ENCODE measurements around the gene ATRN.

- TF ChIP-seq, protein P1, sequence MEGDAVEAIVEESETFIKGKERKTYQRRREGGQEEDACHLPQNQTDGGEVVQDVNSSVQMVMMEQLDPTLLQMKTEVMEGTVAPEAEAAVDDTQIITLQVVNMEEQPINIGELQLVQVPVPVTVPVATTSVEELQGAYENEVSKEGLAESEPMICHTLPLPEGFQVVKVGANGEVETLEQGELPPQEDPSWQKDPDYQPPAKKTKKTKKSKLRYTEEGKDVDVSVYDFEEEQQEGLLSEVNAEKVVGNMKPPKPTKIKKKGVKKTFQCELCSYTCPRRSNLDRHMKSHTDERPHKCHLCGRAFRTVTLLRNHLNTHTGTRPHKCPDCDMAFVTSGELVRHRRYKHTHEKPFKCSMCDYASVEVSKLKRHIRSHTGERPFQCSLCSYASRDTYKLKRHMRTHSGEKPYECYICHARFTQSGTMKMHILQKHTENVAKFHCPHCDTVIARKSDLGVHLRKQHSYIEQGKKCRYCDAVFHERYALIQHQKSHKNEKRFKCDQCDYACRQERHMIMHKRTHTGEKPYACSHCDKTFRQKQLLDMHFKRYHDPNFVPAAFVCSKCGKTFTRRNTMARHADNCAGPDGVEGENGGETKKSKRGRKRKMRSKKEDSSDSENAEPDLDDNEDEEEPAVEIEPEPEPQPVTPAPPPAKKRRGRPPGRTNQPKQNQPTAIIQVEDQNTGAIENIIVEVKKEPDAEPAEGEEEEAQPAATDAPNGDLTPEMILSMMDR (IDR thresholded peaks at IDR 0.05; ENCODE audit: poor library complexity, severe bottlenecking), result peak; percentile 51
- TF ChIP-seq SMC3 (conservative IDR thresholded peaks at IDR 0.05; ENCODE audit: poor library complexity) (peak; percentile 37), RAD21 (conservative IDR thresholded peaks at IDR 0.05) (peak; percentile 54), POLR2AphosphoS5 (IDR thresholded peaks at IDR 0.05) (no peak), REST (IDR thresholded peaks at IDR 0.05; ENCODE audit: borderline replicate concordance) (no peak), EZH2 (IDR thresholded peaks at IDR 0.05; ENCODE audit: borderline replicate concordance, insufficient read depth, low read length, poor library complexity, severe bottlenecking) (no peak), EP300 (conservative IDR thresholded peaks at IDR 0.05; ENCODE audit: poor library complexity, severe bottlenecking) (no peak)
Observed at GRCh38 chr20:3563548-3564177, 92.8 kb downstream of the ATRN start.
